WTC11 (cell line): Measurements from ENCODE around the gene GNAI3. TPM values are rescaled to one million over a fixed set of nuclear protein-coding genes. Genes with fewer than 3 reads are reported as not detected.

Experiments
- ATAC-seq: fragments of 200-7000 bp; cut with Tn5 transposase; 2 replicates; pipeline ENCODE4 v1.10.0; 2021; ENCODE audit warnings: mild to moderate bottlenecking, moderate library complexity
- CTCF ChIA-PET: fragments of 300-600 bp; sonication (Branson Sonifier 250); formaldehyde crosslinking; loops from one replicate; lab custom pipeline; 2021; ENCODE audit warnings: antibody characterized with exemption; lab: Charles Lee
- POLR2A ChIA-PET: fragments of 350-600 bp; sonication (Branson Sonifier 250); formaldehyde crosslinking; loops from one replicate; lab custom pipeline; 2021; ENCODE audit warnings: antibody characterized with exemption; lab: Charles Lee
- DNase-seq: peaks from one replicate; pipeline ENCODE4 v3.0.0; 2021; ENCODE audit warnings: low spot score
- H3K27ac Mint-ChIP-seq: 2 replicates; pipeline ENCODE4 v1.8.0; 2021; ENCODE audit warnings: mixed read lengths
- H3K27me3 Mint-ChIP-seq: 2 replicates; pipeline ENCODE4 v1.8.0; 2021; ENCODE audit warnings: low read depth, mild to moderate bottlenecking, moderate library complexity, mixed read lengths
- H3K36me3 Mint-ChIP-seq: 2 replicates; pipeline ENCODE4 v1.8.0; 2021; ENCODE audit warnings: mixed read lengths
- H3K4me1 Mint-ChIP-seq: 2 replicates; pipeline ENCODE4 v1.8.0; 2022; ENCODE audit warnings: mixed read lengths
- H3K4me3 Mint-ChIP-seq: 2 replicates; pipeline ENCODE4 v1.8.0; 2021; ENCODE audit warnings: mild to moderate bottlenecking, moderate library complexity, mixed read lengths
- H3K9me3 Mint-ChIP-seq: 2 replicates; pipeline ENCODE4 v1.8.0; 2021; ENCODE audit warnings: mixed read lengths
- CBFB ChIP-seq: sonication (generic); formaldehyde crosslinking; IDR thresholded peaks from 2 replicates; pipeline ENCODE4 v1.8.1; 2022; ENCODE audit warnings: mild to moderate bottlenecking, low read depth, missing genetic modification reagents
- EMX1 ChIP-seq: fragments of 250-450 bp; sonication (Bioruptor Pico); IDR thresholded peaks from 2 replicates; pipeline ENCODE4 v1.8.0; 2021; ENCODE audit warnings: mild to moderate bottlenecking
- GABPB1 ChIP-seq: sonication (generic); formaldehyde crosslinking; IDR thresholded peaks from 2 replicates; pipeline ENCODE4 v1.8.1; 2023; ENCODE audit warnings: mild to moderate bottlenecking, missing genetic modification reagents
- GTF2I ChIP-seq: fragments of 250-450 bp; sonication (Bioruptor Pico); conservative IDR thresholded peaks from 2 replicates; pipeline ENCODE4 v1.4.0; 2021; ENCODE audit warnings: mild to moderate bottlenecking
- IRF1 ChIP-seq: sonication (generic); formaldehyde crosslinking; IDR thresholded peaks from 2 replicates; pipeline ENCODE4 v1.8.0; 2023; ENCODE audit warnings: missing genetic modification reagents
- JAZF1 ChIP-seq: fragments of 250-450 bp; sonication (Bioruptor Pico); IDR thresholded peaks from 2 replicates; pipeline ENCODE4 v1.9.0; 2021; ENCODE audit warnings: moderate library complexity, mild to moderate bottlenecking, inconsistent platforms
- NFYB ChIP-seq: sonication (generic); formaldehyde crosslinking; conservative IDR thresholded peaks from 2 replicates; pipeline ENCODE4 v1.8.0; 2022; ENCODE audit warnings: low read depth, missing genetic modification reagents
- OVOL2 ChIP-seq: fragments of 250-450 bp; sonication (Bioruptor Pico); IDR thresholded peaks from 2 replicates; pipeline ENCODE4 v1.9.0; 2021; ENCODE audit warnings: mild to moderate bottlenecking, borderline replicate concordance
- PRRX2 ChIP-seq: fragments of 250-450 bp; sonication (Bioruptor Pico); IDR thresholded peaks from 2 replicates; pipeline ENCODE4 v1.8.0; 2021; ENCODE audit warnings: mild to moderate bottlenecking
- SP1 ChIP-seq: sonication (generic); formaldehyde crosslinking; conservative IDR thresholded peaks from 2 replicates; pipeline ENCODE4 v1.8.1; 2022; ENCODE audit warnings: missing genetic modification reagents
- STAT6 ChIP-seq: sonication (generic); formaldehyde crosslinking; conservative IDR thresholded peaks from 2 replicates; pipeline ENCODE4 v1.8.1; 2023; ENCODE audit warnings: mild to moderate bottlenecking, low read depth, missing genetic modification reagents, moderate library complexity
- TCF7 ChIP-seq: sonication (generic); formaldehyde crosslinking; IDR thresholded peaks from 2 replicates; pipeline ENCODE4 v1.8.0; 2022; ENCODE audit warnings: mild to moderate bottlenecking, low read depth, missing genetic modification reagents, moderate library complexity
- TEAD4 ChIP-seq: sonication (generic); formaldehyde crosslinking; IDR thresholded peaks from 2 replicates; pipeline ENCODE4 v1.8.0; 2022; ENCODE audit warnings: mild to moderate bottlenecking, missing genetic modification reagents
- ZNF219 ChIP-seq: sonication (generic); formaldehyde crosslinking; IDR thresholded peaks from 2 replicates; pipeline ENCODE4 v1.8.0; 2023; ENCODE audit warnings: missing genetic modification reagents, mild to moderate bottlenecking, borderline replicate concordance
- ZNF416 ChIP-seq: fragments of 250-450 bp; sonication (Bioruptor Pico); IDR thresholded peaks from 2 replicates; pipeline ENCODE4 v1.9.0; 2021; ENCODE audit warnings: mild to moderate bottlenecking, inconsistent platforms
- ZNF423 ChIP-seq: fragments of 250-450 bp; sonication (Bioruptor Pico); IDR thresholded peaks from 2 replicates; pipeline ENCODE4 v2.1.2; 2022; ENCODE audit warnings: mild to moderate bottlenecking, moderate library complexity
- ZNF671 ChIP-seq: fragments of 250-450 bp; sonication (Bioruptor Pico); IDR thresholded peaks from 2 replicates; pipeline ENCODE4 v1.8.0; 2021; ENCODE audit warnings: mild to moderate bottlenecking
- total RNA-seq: library from RNA; stranded (reverse); gene quantifications from 3 replicates; pipeline ENCODE4 v1.2.3, GENCODE V29; 2021
- TF ChIP-seq, protein P1 (sequence below): sonication (generic); formaldehyde crosslinking; IDR thresholded peaks from 2 replicates; pipeline ENCODE4 v1.8.0; 2022; ENCODE audit warnings: mild to moderate bottlenecking, missing genetic modification reagents
- TF ChIP-seq, protein P2 (sequence below): fragments of 250-450 bp; sonication (Bioruptor Pico); IDR thresholded peaks from 2 replicates; pipeline ENCODE4 v1.8.0; 2021; ENCODE audit warnings: mild to moderate bottlenecking
- TF ChIP-seq, protein P3 (sequence below): sonication (generic); formaldehyde crosslinking; IDR thresholded peaks from 2 replicates; pipeline ENCODE4 v1.8.1; 2022; ENCODE audit warnings: mild to moderate bottlenecking, missing genetic modification reagents, moderate library complexity, borderline replicate concordance
- TF ChIP-seq, protein P4 (sequence below): sonication (generic); formaldehyde crosslinking; IDR thresholded peaks from 2 replicates; pipeline ENCODE4 v1.8.1; 2023; ENCODE audit warnings: mild to moderate bottlenecking, missing genetic modification reagents
- TF ChIP-seq, protein P5 (sequence below): sonication (generic); formaldehyde crosslinking; IDR thresholded peaks from 2 replicates; pipeline ENCODE4 v1.8.0; 2022; ENCODE audit warnings: mild to moderate bottlenecking, missing genetic modification reagents

GNAI3 gene
- total RNA-seq, 1 experiment from 2014 or later = 7.2 TPM

DNA sequence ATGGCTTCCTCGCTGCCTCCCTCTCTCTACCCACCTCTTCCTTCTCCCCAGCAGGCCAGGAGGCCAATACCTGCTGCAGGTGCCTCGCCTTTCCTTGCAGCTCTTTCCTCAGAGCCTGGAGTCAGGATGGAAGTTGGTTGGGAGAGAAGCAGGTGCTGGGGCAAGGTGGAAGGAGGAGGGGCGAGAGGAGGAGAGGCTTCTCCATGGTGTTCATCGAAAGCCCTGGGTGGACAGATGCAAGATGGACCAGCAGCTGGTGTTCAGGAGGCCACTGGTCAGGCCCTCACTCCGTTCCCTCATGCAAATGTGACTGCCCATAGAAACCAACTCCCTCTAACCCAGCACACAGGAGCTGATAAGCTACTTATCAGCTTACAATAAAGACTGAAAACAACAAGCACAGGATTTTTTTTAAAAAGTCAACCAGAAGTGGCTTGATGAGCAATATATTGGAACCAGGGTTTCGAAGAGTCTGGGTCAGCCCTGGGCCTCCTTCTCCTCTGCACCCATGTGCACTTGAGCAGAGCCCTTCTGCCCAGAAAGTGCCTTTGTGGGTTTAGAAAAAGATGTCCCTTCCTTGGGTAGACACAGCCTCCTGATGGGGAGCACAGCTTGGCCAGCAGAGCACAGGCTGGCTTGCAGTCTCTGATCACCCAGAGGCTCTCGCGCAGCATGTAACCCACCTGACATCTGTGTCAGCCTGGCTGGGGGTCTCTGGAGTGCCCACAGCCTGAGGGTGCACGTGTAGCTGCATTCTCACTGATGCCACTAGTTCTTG, 90.8 kb downstream of the GNAI3 start:
- CTCF ChIA-PET = interaction anchor here (0.6 to 6.8 kb wide), 36 partner anchors 9 to 472 kb away, joined by 3 to 188 read pairs (median 9); partner anchors contain the start of genes AHCYL1, AMPD2, GNAI3 and GNAT2
- ATAC-seq (no peak), DNase-seq (no peak)
- POLR2A ChIA-PET = interaction anchor here (1.3 kb wide), 1 partner anchor 28 kb away, joined by 5 read pairs; the partner anchor contains the start of gene GSTM2
- TF ChIP-seq, protein P1, sequence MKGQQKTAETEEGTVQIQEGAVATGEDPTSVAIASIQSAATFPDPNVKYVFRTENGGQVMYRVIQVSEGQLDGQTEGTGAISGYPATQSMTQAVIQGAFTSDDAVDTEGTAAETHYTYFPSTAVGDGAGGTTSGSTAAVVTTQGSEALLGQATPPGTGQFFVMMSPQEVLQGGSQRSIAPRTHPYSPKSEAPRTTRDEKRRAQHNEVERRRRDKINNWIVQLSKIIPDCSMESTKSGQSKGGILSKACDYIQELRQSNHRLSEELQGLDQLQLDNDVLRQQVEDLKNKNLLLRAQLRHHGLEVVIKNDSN = no peak
- TF ChIP-seq TCF7 = no peak
- no peak for TF ChIP-seq PRRX2 (CRISPR knock-in tag)
- TF ChIP-seq EMX1 = no peak
- no peak for TF ChIP-seq CBFB (CRISPR knock-in tag)
- TF ChIP-seq ZNF219 = no peak
- TF ChIP-seq NFYB (CRISPR knock-in tag) = no peak
- TF ChIP-seq, protein P2, sequence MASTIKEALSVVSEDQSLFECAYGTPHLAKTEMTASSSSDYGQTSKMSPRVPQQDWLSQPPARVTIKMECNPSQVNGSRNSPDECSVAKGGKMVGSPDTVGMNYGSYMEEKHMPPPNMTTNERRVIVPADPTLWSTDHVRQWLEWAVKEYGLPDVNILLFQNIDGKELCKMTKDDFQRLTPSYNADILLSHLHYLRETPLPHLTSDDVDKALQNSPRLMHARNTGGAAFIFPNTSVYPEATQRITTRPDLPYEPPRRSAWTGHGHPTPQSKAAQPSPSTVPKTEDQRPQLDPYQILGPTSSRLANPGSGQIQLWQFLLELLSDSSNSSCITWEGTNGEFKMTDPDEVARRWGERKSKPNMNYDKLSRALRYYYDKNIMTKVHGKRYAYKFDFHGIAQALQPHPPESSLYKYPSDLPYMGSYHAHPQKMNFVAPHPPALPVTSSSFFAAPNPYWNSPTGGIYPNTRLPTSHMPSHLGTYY (CRISPR knock-in tag) = no peak
- TF ChIP-seq IRF1 (CRISPR knock-in tag) = no peak
- Mint-ChIP-seq H3K36me3 (no peaks in the 10 kb centered on the region), H3K4me3 (no peak overlapping the region), H3K27ac (no peak overlapping the region), H3K9me3 (no peaks in the 10 kb centered on the region), H3K27me3 (peaks cover 5% of the 10 kb centered on the region; the same call in 1 of the 2 replicates), H3K4me1 (peaks cover 31% of the 10 kb centered on the region)

- H3K9me3 Mint-ChIP-seq = no peaks in the 10 kb centered on the region
- ATAC-seq (no peak), DNase-seq (no peak)
- peaks cover 5% of the 10 kb centered on the region; the same call in 1 of the 2 replicates for H3K27me3 Mint-ChIP-seq
- no peak overlapping the region for H3K27ac Mint-ChIP-seq
- no peak overlapping the region for H3K4me3 Mint-ChIP-seq
- TF ChIP-seq EMX1 (no peak), JAZF1 (CRISPR knock-in tag) (no peak), STAT6 (CRISPR knock-in tag) (no peak), GABPB1 (no peak), ZNF423 (no peak), OVOL2 (CRISPR knock-in tag) (no peak), GTF2I (no peak), SP1 (CRISPR knock-in tag) (no peak), ZNF416 (CRISPR knock-in tag) (no peak), TEAD4 (no peak), ZNF671 (no peak)
- TF ChIP-seq, protein P3, sequence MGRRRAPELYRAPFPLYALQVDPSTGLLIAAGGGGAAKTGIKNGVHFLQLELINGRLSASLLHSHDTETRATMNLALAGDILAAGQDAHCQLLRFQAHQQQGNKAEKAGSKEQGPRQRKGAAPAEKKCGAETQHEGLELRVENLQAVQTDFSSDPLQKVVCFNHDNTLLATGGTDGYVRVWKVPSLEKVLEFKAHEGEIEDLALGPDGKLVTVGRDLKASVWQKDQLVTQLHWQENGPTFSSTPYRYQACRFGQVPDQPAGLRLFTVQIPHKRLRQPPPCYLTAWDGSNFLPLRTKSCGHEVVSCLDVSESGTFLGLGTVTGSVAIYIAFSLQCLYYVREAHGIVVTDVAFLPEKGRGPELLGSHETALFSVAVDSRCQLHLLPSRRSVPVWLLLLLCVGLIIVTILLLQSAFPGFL (CRISPR knock-in tag) = no peak
- TF ChIP-seq, protein P4, sequence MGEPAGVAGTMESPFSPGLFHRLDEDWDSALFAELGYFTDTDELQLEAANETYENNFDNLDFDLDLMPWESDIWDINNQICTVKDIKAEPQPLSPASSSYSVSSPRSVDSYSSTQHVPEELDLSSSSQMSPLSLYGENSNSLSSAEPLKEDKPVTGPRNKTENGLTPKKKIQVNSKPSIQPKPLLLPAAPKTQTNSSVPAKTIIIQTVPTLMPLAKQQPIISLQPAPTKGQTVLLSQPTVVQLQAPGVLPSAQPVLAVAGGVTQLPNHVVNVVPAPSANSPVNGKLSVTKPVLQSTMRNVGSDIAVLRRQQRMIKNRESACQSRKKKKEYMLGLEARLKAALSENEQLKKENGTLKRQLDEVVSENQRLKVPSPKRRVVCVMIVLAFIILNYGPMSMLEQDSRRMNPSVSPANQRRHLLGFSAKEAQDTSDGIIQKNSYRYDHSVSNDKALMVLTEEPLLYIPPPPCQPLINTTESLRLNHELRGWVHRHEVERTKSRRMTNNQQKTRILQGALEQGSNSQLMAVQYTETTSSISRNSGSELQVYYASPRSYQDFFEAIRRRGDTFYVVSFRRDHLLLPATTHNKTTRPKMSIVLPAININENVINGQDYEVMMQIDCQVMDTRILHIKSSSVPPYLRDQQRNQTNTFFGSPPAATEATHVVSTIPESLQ = no peak
- TF ChIP-seq, protein P5, sequence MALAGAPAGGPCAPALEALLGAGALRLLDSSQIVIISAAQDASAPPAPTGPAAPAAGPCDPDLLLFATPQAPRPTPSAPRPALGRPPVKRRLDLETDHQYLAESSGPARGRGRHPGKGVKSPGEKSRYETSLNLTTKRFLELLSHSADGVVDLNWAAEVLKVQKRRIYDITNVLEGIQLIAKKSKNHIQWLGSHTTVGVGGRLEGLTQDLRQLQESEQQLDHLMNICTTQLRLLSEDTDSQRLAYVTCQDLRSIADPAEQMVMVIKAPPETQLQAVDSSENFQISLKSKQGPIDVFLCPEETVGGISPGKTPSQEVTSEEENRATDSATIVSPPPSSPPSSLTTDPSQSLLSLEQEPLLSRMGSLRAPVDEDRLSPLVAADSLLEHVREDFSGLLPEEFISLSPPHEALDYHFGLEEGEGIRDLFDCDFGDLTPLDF = no peak
- H3K4me1 Mint-ChIP-seq = peaks cover 26% of the 10 kb centered on the region
- no peaks in the 10 kb centered on the region for H3K36me3 Mint-ChIP-seq
- ChIA-PET CTCF (interaction anchor here (0.5 to 6.8 kb wide), 77 partner anchors 10 to 490 kb away, joined by 3 to 188 read pairs (median 6); partner anchors contain the start of genes AHCYL1, AMIGO1, AMPD2 and CYB561D1), POLR2A (interaction anchor here (1.2 to 1.3 kb wide), 3 partner anchors 28 to 91 kb away, joined by 4 to 12 read pairs (median 5); partner anchors contain the start of genes GNAI3 and GSTM2)
Observed at GRCh38 chr1:109639841-109640184, 91.4 kb downstream of the GNAI3 start.
